ENCODE results near the gene SLC7A6. TPM values are rescaled to one million over a fixed set of nuclear protein-coding genes. Genes with fewer than 3 reads are reported as not detected.

The SLC7A6 gene
- total RNA-seq, 2 donors from 2014 or later = 56.2 to 111 TPM

- peaks cover 11% of the 10 kb centered on the region for H3K36me3 Mint-ChIP-seq
- no peaks in the 10 kb centered on the region for H3K27me3 Mint-ChIP-seq
- peak overlapping the region; percentile 21 to 68 for H3K27ac Mint-ChIP-seq
- ATAC-seq (no peak), DNase-seq (ENCODE audit: low spot score) (no peak)
- peaks cover 30 to 31% of the 10 kb centered on the region in 2 donors for H3K4me1 Mint-ChIP-seq (ENCODE audit: low read depth in 2 of 2)
- no peaks in the 10 kb centered on the region for H3K9me3 Mint-ChIP-seq
- no peak overlapping the region for H3K4me3 Mint-ChIP-seq
Measured at GRCh38 chr16:68273896-68274295, 9.6 kb downstream of the SLC7A6 start.

GRCh38 chr16:68274441-68274840, 10.1 kb downstream of the SLC7A6 start:
- DNase-seq (ENCODE audit: low spot score) (no peak), ATAC-seq (no peak)
- Mint-ChIP-seq H3K27me3 (no peaks in the 10 kb centered on the region), H3K9me3 (no peaks in the 10 kb centered on the region), H3K4me1 (ENCODE audit: low read depth in 2 of 2) (peaks cover 25% of the 10 kb centered on the region in 2 donors), H3K4me3 (no peak overlapping the region), H3K27ac (peak overlapping the region; percentile 21 to 68), H3K36me3 (peaks cover 6% of the 10 kb centered on the region)

GRCh38 chr16:68275611-68276191, 11.4 kb downstream of the SLC7A6 start:
- DNase-seq (ENCODE audit: low spot score) = peak; percentile 48
- peak in 1 of 2 donors; percentile 46 for ATAC-seq
- no peaks in the 10 kb centered on the region for H3K27me3 Mint-ChIP-seq
- H3K36me3 Mint-ChIP-seq = peaks cover 5% of the 10 kb centered on the region
- peaks cover 20 to 25% of the 10 kb centered on the region in 2 donors for H3K4me1 Mint-ChIP-seq (ENCODE audit: low read depth in 2 of 2)
- H3K27ac Mint-ChIP-seq = peak overlapping the region; percentile 27 to 90
- peak overlapping the region; percentile 30 for H3K4me3 Mint-ChIP-seq
- H3K9me3 Mint-ChIP-seq = no peaks in the 10 kb centered on the region

GRCh38 chr16:68276223-68276622, 11.9 kb downstream of the SLC7A6 start:
- Mint-ChIP-seq H3K27me3 (no peaks in the 10 kb centered on the region), H3K4me3 (no peak overlapping the region), H3K4me1 (ENCODE audit: low read depth in 2 of 2) (peaks cover 17 to 25% of the 10 kb centered on the region in 2 donors), H3K36me3 (peaks cover 5% of the 10 kb centered on the region), H3K9me3 (no peaks in the 10 kb centered on the region), H3K27ac (peak overlapping the region; percentile 27 to 90)
- ATAC-seq = no peak
- DNase-seq (ENCODE audit: low spot score) = no peak

DNA sequence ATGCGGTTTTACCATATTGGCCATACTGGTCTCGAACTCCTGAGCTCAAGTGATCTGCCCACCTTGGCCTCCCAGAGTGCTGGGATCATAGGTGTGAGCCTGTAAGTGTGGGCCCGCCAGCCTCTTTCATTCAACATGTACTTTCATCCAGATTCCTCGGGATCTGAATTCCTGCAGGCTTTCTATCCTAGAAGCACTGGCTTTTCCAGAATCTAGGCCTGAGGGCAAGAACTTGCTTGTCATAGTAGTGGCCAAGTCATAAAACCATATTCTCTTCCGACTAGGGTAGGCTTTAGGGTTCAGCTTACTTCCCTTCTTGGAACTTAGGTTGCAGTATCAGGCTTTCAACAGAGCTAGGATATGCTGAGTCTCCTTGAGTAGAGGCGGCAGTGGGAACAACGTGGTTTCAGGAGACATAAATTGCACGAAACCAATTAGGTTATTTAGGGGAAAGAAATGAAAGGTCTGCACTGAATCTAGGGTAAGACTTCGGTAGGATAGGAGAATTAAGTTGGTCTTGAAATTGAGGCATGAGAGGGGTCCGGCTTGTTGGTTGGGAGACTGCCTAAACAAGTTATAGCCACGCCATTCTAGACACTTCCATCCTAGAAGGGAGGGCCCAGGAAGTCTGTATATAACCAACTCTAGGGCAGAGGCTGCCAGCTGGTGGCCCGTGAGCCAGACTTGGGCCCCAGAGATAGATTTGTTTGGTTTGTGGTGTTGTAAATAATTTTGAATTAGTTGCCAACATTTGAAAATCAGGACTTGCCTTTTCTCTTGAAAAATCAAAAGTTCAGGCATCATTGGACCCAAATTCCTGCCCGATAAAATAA, 15.6 kb downstream of the SLC7A6 start:
- ATAC-seq = no peak
- H3K4me3 Mint-ChIP-seq = no peak overlapping the region
- H3K27me3 Mint-ChIP-seq = no peaks in the 10 kb centered on the region
- H3K9me3 Mint-ChIP-seq = no peaks in the 10 kb centered on the region
- H3K27ac Mint-ChIP-seq = no peak overlapping the region
- H3K4me1 Mint-ChIP-seq (ENCODE audit: low read depth in 2 of 2) = peaks cover 37 to 39% of the 10 kb centered on the region in 2 donors
- H3K36me3 Mint-ChIP-seq = no peaks in the 10 kb centered on the region
- DNase-seq (ENCODE audit: low spot score) = no peak

GRCh38 chr16:68281368-68282063, 17.2 kb downstream of the SLC7A6 start:
- Mint-ChIP-seq H3K9me3 (no peaks in the 10 kb centered on the region), H3K4me3 (no peak overlapping the region), H3K27ac (peak overlapping the region; percentile 17 to 84), H3K27me3 (no peaks in the 10 kb centered on the region), H3K4me1 (ENCODE audit: low read depth in 2 of 2) (peaks cover 36 to 39% of the 10 kb centered on the region in 2 donors), H3K36me3 (peaks cover 6% of the 10 kb centered on the region)
- no peak for ATAC-seq
- no peak for DNase-seq (ENCODE audit: low spot score)

DNA sequence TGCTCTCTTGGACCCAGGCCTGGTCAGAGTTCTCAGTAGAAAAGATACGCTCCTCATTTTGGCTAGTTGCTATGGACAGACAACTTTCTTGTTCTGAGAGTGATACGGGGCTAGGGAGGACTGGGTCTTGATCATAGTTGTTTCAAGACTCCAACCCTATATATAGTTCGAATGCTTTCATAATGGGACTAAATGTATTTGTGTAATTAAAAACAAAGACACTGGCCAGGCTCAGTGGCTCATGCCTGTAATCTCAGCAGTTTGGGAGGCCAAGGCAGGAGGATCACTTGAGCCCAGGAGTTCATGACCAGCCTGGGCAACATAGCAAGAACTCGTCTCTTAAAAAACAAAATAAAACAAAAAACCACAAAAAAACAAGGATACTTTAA, 17.7 kb downstream of the SLC7A6 start:
- no peak for ATAC-seq
- DNase-seq (ENCODE audit: low spot score) = no peak
- Mint-ChIP-seq H3K9me3 (no peaks in the 10 kb centered on the region), H3K36me3 (peaks cover 8% of the 10 kb centered on the region), H3K4me3 (no peak overlapping the region), H3K4me1 (ENCODE audit: low read depth in 2 of 2) (peaks cover 39 to 43% of the 10 kb centered on the region in 2 donors), H3K27me3 (no peaks in the 10 kb centered on the region), H3K27ac (peak overlapping the region; percentile 17 to 84)

DNA sequence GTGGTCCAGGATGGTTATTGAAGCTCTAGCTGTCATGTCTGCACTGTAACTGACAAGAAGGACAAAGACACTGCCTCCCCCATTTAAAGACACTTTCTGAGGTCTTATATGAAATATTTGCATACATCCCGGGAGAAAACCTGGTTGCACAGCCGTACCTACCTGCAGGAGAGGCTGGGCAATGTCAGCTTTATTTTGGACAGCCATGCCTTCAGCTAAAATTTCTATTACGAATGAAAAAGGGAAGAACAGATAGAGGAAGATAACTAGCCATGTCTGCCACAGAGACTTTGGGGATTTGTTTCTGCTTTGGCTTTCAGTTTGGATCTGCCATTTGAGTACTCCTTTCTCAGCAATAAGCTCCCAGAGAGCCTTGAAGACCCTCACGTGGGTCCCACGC, 19.0 kb downstream of the SLC7A6 start:
- Mint-ChIP-seq H3K4me3 (peak overlapping the region; percentile 77), H3K27ac (peak overlapping the region; percentile 81 to 84), H3K4me1 (ENCODE audit: low read depth in 2 of 2) (peaks cover 50 to 55% of the 10 kb centered on the region in 2 donors), H3K36me3 (peaks cover 8% of the 10 kb centered on the region), H3K9me3 (no peaks in the 10 kb centered on the region), H3K27me3 (no peaks in the 10 kb centered on the region)
- no peak for DNase-seq (ENCODE audit: low spot score)
- no peak for ATAC-seq

- Mint-ChIP-seq H3K27ac (peak overlapping the region; percentile 81 to 84), H3K9me3 (no peaks in the 10 kb centered on the region), H3K36me3 (peaks cover 8% of the 10 kb centered on the region), H3K4me1 (ENCODE audit: low read depth in 2 of 2) (peaks cover 50 to 56% of the 10 kb centered on the region in 2 donors), H3K27me3 (no peaks in the 10 kb centered on the region), H3K4me3 (peak overlapping the region; percentile 77)
- ATAC-seq = peak in 1 of 2 donors; percentile 56
- no peak for DNase-seq (ENCODE audit: low spot score)
Measured at GRCh38 chr16:68283801-68284598, 19.7 kb downstream of the SLC7A6 start.

- Mint-ChIP-seq H3K4me3 (peak overlapping the region; percentile 77), H3K4me1 (ENCODE audit: low read depth in 2 of 2) (peaks cover 57 to 63% of the 10 kb centered on the region in 2 donors), H3K36me3 (peaks cover 8% of the 10 kb centered on the region), H3K9me3 (no peaks in the 10 kb centered on the region), H3K27ac (peak overlapping the region; percentile 81 to 84), H3K27me3 (no peaks in the 10 kb centered on the region)
- no peak for DNase-seq (ENCODE audit: low spot score)
- ATAC-seq = peak; percentile 35 to 55
Measured at GRCh38 chr16:68284847-68285246, 20.5 kb downstream of the SLC7A6 start.

DNA sequence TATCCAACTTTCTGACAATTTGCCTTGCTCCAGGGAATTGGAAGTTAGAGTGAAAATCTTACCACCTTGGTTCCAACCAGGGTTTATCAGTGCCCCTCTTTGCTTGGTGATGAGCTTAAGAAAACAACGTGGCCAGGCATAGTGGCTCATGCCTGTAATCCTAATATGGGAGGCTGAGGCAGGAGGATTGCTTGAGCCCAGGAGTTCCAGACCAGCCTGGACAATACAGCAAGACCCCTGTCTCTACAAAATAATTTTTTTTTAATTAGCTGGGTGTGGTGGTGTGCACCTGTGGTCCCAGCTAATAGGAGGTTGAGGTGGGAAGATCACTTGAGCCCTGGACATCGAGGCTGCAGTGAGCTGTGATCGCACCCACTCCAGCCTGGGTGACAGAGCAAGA, 21.4 kb downstream of the SLC7A6 start:
- peaks cover 8% of the 10 kb centered on the region for H3K36me3 Mint-ChIP-seq
- peak overlapping the region; percentile 77 for H3K4me3 Mint-ChIP-seq
- no peaks in the 10 kb centered on the region for H3K9me3 Mint-ChIP-seq
- peaks cover 64 to 70% of the 10 kb centered on the region in 2 donors for H3K4me1 Mint-ChIP-seq (ENCODE audit: low read depth in 2 of 2)
- no peaks in the 10 kb centered on the region for H3K27me3 Mint-ChIP-seq
- DNase-seq (ENCODE audit: low spot score) (no peak), ATAC-seq (no peak)
- H3K27ac Mint-ChIP-seq = peak overlapping the region; percentile 81 to 84

DNA sequence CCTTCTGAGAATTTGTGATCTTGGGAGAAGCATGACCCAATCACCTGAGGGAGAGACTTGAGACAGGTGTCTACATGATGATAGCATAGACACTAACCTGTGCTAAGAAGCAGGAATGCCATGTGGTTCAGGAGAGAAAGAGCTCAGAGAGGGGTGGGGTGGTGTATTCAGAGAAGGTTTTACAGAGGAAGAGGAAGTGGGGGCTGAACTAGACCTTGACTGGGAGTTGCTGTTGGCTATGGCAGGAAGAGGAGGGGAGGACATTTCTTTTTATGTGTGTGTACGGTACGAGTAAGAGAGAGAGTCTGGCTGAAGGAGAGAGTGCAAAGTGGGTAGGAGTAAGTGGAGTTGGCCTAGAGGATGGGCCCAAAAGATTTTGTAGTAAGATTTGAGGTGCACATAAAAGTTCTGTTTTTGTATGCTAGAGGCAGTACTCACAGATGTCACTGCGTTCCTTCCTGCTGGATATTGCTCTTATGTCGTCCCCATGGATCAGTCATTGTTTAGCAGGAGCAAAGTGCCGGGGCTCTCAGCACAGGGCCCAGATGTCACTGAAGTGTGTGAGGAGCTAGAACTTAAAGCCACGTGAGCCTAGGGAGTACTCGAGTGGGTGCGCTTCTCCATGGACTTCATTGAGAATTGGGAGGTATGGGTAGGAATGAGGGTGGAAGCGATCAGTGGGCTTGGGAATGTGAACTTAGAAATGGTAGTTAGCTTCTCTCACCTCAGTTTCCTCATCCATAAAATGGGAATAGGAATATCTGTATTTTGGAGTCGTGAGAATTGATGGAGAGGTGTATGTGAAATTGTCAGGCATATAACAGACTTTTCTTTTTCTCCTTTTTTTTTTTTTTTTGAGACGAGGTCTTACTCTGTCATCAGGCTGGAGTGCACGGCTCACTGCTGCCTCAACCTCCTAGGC, 22.1 kb downstream of the SLC7A6 start:
- H3K9me3 Mint-ChIP-seq = no peaks in the 10 kb centered on the region
- ATAC-seq (peak; percentile 65 to 75), DNase-seq (ENCODE audit: low spot score) (no peak)
- no peaks in the 10 kb centered on the region for H3K27me3 Mint-ChIP-seq
- peak overlapping the region; percentile 81 to 84 for H3K27ac Mint-ChIP-seq
- peaks cover 13% of the 10 kb centered on the region for H3K36me3 Mint-ChIP-seq
- peak overlapping the region; percentile 77 for H3K4me3 Mint-ChIP-seq
- peaks cover 69 to 73% of the 10 kb centered on the region in 2 donors for H3K4me1 Mint-ChIP-seq (ENCODE audit: low read depth in 2 of 2)

Data from natural killer cell treated with Interleukin-12 subunit alpha and Interleukin-12 subunit beta and Interleukin-15 and Interleukin-18, amount 100 ng/mL, for 72 hours (primary cell).